ENCODE data around the gene CRABP2. TPM values are rescaled to one million over a fixed set of nuclear protein-coding genes. Genes with fewer than 3 reads are reported as not detected.
A peak's percentile ranks its signal among the peaks of the same experiment; 100 is the strongest.

The CRABP2 gene
- polyA plus RNA-seq, 2 of the 4 experiments (the other 2 are of a cell fraction) = 1.7 to 15.6 TPM

DNA sequence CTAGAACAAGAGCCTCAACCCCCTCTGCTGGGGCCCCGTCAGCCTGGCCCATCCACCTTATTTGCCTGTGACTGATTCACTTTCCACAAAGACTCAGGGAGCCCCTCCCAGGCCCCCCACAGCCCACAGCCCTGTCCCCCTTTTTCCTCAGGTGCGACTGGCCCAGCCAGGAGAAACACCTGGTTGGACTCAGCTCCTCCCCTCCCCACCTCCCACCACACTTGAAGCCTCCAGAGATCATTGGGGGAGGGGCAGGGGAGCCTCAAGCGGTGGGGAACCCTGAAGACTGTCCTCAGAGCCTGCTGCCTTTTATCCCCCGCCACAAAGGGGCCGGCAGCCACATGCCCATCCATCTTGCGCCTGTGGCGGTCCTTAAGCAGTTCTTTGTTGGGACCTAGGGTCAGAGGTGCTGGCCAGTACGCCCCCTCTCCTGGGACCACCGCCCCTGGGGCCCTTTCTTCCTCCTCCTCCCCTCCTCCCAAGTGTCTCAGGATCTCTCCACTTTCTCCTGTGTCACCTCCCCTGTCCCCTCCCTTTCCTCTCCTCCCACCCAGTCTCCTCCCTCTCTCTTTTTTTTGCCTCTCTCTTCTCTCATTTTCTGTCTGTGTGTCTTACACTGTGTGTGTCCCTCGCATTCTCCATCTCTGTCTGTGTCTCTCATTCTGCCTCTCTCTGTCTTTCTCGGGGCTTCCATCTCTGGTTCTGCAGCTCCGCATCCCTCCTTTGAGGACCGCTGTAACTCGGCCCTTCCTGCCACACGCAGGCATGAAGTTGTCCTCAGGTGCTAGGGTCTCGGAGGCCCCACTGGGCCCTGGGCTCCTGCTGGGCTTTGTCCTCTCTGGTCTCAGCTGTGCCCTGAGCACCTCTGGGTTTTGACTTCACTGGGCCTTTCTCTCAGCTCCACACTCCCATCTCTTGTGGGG is 12.2 kb downstream of the CRABP2 start:
- no peak for ATAC-seq
- TF ChIP-seq EHMT2 (IDR thresholded peaks at IDR 0.05; ENCODE audit: low read depth) (no peak), NPAS2 (CRISPR knock-in tag; IDR thresholded peaks at IDR 0.05; ENCODE audit: borderline replicate concordance) (no peak), RCOR1 (IDR thresholded peaks at IDR 0.05; ENCODE audit: low read depth, low read length) (no peak), RFX5 (IDR thresholded peaks at IDR 0.05) (no peak), FOSB (CRISPR knock-in tag; IDR thresholded peaks at IDR 0.05) (no peak), POLR2A (IDR thresholded peaks at IDR 0.05; ENCODE audit: low read length) (no peak), TP53 (CRISPR knock-in tag; IDR thresholded peaks at IDR 0.05) (no peak), HDAC2 (IDR thresholded peaks at IDR 0.05) (no peak), ZSCAN20 (CRISPR knock-in tag; IDR thresholded peaks at IDR 0.05) (no peak), ZFP36 (IDR thresholded peaks at IDR 0.05; ENCODE audit: borderline replicate concordance, partially characterized antibody) (no peak)
- TF ChIP-seq, protein P1, sequence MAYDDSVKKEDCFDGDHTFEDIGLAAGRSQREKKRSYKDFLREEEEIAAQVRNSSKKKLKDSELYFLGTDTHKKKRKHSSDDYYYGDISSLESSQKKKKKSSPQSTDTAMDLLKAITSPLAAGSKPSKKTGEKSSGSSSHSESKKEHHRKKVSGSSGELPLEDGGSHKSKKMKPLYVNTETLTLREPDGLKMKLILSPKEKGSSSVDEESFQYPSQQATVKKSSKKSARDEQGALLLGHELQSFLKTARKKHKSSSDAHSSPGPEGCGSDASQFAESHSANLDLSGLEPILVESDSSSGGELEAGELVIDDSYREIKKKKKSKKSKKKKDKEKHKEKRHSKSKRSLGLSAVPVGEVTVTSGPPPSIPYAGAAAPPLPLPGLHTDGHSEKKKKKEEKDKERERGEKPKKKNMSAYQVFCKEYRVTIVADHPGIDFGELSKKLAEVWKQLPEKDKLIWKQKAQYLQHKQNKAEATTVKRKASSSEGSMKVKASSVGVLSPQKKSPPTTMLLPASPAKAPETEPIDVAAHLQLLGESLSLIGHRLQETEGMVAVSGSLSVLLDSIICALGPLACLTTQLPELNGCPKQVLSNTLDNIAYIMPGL (CRISPR knock-in tag; IDR thresholded peaks at IDR 0.05; ENCODE audit: borderline replicate concordance) = no peak
- TF ChIP-seq, protein P2, sequence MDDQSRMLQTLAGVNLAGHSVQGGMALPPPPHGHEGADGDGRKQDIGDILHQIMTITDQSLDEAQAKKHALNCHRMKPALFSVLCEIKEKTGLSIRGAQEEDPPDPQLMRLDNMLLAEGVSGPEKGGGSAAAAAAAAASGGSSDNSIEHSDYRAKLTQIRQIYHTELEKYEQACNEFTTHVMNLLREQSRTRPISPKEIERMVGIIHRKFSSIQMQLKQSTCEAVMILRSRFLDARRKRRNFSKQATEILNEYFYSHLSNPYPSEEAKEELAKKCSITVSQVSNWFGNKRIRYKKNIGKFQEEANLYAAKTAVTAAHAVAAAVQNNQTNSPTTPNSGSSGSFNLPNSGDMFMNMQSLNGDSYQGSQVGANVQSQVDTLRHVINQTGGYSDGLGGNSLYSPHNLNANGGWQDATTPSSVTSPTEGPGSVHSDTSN (IDR thresholded peaks at IDR 0.05) = no peak
- TF ChIP-seq, protein P3, sequence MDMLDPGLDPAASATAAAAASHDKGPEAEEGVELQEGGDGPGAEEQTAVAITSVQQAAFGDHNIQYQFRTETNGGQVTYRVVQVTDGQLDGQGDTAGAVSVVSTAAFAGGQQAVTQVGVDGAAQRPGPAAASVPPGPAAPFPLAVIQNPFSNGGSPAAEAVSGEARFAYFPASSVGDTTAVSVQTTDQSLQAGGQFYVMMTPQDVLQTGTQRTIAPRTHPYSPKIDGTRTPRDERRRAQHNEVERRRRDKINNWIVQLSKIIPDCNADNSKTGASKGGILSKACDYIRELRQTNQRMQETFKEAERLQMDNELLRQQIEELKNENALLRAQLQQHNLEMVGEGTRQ (IDR thresholded peaks at IDR 0.05) = no peak
- FAIRE-seq = no peak
- H3K4me1 ChIP-seq = peaks cover 44% of the 10 kb centered on the region
- no peaks in the 10 kb centered on the region for H3K9me3 ChIP-seq
- WGBS (ENCODE audit: missing lambda C conversion rate) = 76% methylated on average over 15 of the region's 16 CpGs
- peak overlapping the region; percentile 46 for H3K4me2 ChIP-seq
- DNase-seq (ENCODE audit: low read depth in 1 of 2, low spot score in 1 of 2) = no peak
- no peak overlapping the region for H3K4me3 ChIP-seq
- ChIA-PET POLR2A (interaction anchor here (0.9 kb wide), 1 partner anchor 18 kb away, joined by 3 read pairs; no protein-coding TSS in a partner anchor), CTCF (interaction anchor here (1.1 to 52.1 kb wide), 9 partner anchors 9 to 229 kb away, joined by 3 to 2258 read pairs (median 9); partner anchors contain the start of genes CRABP2, HAPLN2, INSRR and ISG20L2)
- H3K27ac ChIP-seq = peak overlapping the region in 1 of 2 experiments; percentile 63; a peak in 3 of 6 replicates

DNA sequence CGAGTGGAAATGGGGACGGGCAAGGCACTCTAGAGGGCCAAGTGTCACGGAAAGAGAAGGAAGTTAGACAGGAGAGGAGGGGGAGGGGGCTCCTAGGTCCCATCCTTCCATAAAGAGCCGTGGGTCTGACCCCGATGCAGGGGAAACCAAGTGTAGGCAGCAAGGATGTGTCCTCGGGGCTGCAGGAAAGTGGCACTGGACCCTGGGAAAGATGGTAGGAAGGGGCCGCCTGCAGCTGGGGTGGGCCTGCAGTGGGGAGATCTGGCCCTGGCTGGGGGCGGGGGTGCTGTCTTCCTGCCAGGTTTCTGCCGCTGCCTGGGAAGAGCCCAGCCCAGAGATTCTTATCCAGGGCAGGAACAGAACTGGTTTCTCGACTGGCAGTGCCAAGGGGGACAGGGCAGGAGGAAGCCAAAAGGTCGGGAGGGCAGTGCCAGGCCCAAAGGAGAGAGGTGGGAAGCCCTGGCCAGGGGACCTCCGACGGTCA is 12.9 kb downstream of the CRABP2 start:
- peak overlapping the region; percentile 46 for H3K4me2 ChIP-seq
- no peak for FAIRE-seq
- H3K27ac ChIP-seq = peak overlapping the region in 1 of 2 experiments; percentile 63; a peak in 3 of 6 replicates

More for the DNA sequence above, 12.9 kb downstream of the CRABP2 start:
- no peak for ATAC-seq
- no peak for DNase-seq (ENCODE audit: low read depth in 1 of 2, low spot score in 1 of 2)
- WGBS (ENCODE audit: missing lambda C conversion rate) = 56% methylated on average over 13 of the region's 13 CpGs
- POLR2A ChIA-PET = interaction anchor here (1.1 kb wide), 1 partner anchor 36 kb away, joined by 8 read pairs; the partner anchor contains the start of genes ISG20L2 and METTL25B
- TF ChIP-seq JUNB (IDR thresholded peaks at IDR 0.05) (no peak), ZNF302 (CRISPR knock-in tag; IDR thresholded peaks at IDR 0.05) (no peak), KDM5A (IDR thresholded peaks at IDR 0.05) (no peak), NR3C1 (IDR thresholded peaks at IDR 0.05) (no peak), FOSB (CRISPR knock-in tag; IDR thresholded peaks at IDR 0.05) (no peak), GATA3 (IDR thresholded peaks at IDR 0.05; ENCODE audit: borderline replicate concordance) (no peak), HOXB13 (CRISPR knock-in tag; IDR thresholded peaks at IDR 0.05; ENCODE audit: low read depth) (no peak), JUN (IDR thresholded peaks at IDR 0.05) (no peak), KDM1A (IDR thresholded peaks at IDR 0.05; ENCODE audit: low read depth) (no peak), POLR2AphosphoS2 (conservative IDR thresholded peaks at IDR 0.05; ENCODE audit: low read length) (no peak), ZSCAN20 (CRISPR knock-in tag; IDR thresholded peaks at IDR 0.05) (no peak), RAD21 (conservative IDR thresholded peaks at IDR 0.05 in 1 of 2, IDR thresholded peaks at IDR 0.05 in 1 of 2) (no peak)
- TF ChIP-seq, protein P4, sequence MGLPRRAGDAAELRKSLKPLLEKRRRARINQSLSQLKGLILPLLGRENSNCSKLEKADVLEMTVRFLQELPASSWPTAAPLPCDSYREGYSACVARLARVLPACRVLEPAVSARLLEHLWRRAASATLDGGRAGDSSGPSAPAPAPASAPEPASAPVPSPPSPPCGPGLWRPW (IDR thresholded peaks at IDR 0.05) = no peak
- CTCF ChIA-PET = interaction anchor here (1.0 to 52.1 kb wide), 8 partner anchors 16 to 196 kb away, joined by 3 to 2258 read pairs (median 84); partner anchors contain the start of genes CRABP2, HAPLN2, INSRR and ISG20L2
- H3K9me3 ChIP-seq = no peaks in the 10 kb centered on the region
- H3K4me1 ChIP-seq = peaks cover 44% of the 10 kb centered on the region
- H3K4me3 ChIP-seq = no peak overlapping the region
